GM12801 (cell line): ENCODE measurements around the gene SLX1A.
"Not testable (repeated sequence)": the region's sequence is repeated elsewhere in the genome, so short reads cannot be mapped to it uniquely, and the experiment has no call there.

Experiments
- TF ChIP-seq, protein P1 (sequence below): IDR thresholded peaks from one replicate; pipeline ENCODE4 v1.5.1; 2011; ENCODE audit warnings: control low read depth; ENCODE audit not compliant: insufficient read length; ENCODE audit errors: extremely low read depth

The SLX1A gene

DNA sequence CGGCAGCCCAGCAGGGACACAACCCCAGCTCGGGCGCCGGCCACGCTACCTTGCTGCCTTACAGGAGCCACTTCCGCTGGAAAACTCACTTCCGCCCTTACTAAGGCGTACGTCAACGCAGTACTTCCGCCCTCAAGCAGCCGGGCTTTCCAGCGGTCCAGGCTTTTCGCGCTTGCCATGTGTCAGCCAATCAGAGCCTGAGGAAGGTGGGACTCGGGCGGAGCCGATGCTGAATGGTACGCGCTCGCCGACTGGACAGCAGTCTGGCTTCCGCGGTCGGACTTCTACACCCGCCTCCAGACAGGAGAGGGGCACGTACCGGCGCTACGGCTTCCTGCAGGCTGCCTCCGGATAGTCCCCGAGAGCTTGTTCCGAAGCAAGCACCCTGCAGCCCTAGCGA is at the start of gene SLX1A, which contains the start of gene BOLA2B:
Gene SLX1A, plus strand, starts transcription at position 261 of the 400 bp plus-strand sequence. CDS start 210 bp downstream, outside the sequence.
Gene BOLA2B, minus strand, starts transcription at position 52 of the 400 bp plus-strand sequence. CDS start 71 bp downstream, outside the sequence.
- TF ChIP-seq, protein P1, sequence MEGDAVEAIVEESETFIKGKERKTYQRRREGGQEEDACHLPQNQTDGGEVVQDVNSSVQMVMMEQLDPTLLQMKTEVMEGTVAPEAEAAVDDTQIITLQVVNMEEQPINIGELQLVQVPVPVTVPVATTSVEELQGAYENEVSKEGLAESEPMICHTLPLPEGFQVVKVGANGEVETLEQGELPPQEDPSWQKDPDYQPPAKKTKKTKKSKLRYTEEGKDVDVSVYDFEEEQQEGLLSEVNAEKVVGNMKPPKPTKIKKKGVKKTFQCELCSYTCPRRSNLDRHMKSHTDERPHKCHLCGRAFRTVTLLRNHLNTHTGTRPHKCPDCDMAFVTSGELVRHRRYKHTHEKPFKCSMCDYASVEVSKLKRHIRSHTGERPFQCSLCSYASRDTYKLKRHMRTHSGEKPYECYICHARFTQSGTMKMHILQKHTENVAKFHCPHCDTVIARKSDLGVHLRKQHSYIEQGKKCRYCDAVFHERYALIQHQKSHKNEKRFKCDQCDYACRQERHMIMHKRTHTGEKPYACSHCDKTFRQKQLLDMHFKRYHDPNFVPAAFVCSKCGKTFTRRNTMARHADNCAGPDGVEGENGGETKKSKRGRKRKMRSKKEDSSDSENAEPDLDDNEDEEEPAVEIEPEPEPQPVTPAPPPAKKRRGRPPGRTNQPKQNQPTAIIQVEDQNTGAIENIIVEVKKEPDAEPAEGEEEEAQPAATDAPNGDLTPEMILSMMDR = not testable (repeated sequence)

DNA sequence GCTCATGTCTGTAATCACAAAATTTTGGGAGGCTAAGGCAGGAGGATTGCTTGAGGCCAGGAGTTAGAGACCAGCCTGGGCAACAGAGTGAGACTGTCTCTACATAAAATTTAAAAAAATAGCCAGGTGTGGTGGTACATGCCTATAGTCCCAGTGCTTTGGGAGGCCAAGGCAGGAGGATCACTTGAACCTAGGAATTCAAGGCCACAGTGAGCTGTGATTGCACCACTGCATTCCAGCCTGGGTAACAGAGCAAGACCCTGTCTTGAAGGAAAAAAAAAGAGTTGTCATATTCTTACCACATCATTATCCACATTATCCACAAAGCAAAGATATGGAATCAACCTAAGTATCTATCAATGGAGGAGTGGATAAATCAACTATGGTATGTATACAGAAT is 49.7 kb upstream of the SLX1A start:
- TF ChIP-seq, protein P1 = no peak

DNA sequence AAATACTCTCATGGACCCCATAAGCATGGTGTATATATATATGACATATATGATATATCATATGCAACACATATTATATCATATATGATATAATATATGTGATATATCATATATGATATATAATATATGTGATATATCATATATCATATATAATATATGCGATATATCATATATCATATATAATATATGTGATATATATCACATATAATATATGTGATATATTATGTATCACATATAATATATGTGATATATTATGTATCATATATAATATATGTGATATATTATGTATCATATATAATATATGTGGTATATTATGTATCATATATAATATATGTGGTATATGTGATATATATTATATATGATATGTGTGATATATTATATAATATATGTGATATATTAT is 48.8 kb upstream of the SLX1A start:
- TF ChIP-seq, protein P1 = no peak

DNA sequence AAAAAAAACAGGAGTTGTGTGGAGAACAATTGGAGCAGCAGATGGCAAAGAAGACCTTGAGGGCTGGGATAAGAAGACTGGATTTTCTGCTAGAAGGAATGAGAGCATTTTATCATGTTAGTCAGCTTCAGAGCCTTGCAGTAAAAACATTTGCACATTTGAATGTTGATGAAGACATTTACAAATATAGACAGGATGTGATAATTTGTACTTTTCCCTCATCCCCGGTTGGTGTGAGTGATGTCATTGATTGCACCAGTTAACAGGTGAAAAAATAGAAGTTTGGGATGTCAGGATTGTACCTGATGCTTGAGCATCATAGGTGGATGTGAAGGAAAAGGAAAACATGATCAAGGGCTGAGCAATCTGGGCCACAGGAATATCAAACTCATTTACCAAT is 48.0 kb upstream of the SLX1A start:
- TF ChIP-seq, protein P1 = no peak

DNA sequence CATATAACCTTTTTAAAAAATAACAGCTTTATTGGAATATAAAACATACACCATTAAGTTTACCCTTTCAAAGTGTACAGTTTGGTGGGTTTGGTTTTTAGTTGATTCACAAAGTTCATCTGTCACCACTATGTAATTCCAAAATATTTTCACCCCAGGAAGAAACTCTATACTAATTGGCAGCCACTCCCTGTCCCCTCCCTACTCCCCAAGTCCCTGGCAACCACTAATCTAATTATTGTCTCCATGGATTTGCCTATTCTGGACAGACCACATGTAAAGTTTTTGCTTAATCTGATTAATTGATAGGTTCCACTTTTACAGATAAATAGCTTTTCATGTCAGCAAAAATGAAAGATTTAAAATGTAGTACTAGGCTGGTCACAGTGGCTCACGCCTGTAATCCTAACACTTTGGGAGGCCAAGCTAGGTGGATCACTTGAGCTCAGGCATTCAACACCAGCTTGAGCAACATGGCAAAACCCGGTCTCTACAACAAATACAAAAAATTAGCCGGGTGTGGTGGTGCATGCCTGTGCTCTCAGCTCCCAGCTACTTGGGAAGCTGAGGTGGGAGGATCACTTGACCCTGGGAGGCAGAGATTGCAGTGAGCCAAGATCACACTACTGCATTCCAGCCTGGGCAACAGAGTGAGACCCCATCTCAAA is 45.7 kb upstream of the SLX1A start:
- TF ChIP-seq, protein P1 = no peak

DNA sequence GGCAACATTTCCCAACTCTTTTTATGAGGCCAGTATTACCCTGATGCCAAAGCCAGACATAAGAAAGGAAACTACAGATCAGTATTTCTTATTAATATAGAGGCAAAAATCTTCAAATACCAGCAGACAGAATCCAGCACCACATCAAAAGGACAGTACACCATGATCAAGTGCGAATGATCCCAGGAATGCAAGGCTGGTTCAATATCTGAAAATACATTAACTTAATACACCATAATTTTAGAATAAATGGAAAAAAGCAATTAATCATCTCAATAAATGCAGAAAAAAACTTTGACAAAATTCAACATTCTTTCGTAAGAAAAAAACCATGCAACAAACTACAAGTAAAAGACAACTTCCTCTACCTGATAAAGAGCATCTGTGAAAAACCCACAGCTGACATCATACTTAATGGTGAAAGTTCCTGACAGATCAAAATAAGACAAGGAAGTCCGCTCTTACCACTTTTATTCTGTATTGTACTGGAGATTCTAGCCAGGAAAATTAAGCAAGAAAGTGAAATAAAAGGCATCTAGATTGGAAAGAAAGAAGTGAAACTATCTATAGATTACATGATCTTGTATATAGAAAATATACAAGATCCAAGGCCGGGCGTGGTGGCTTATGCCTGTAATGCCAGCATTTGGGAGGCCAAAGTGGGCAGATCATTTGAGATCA is 44.3 kb upstream of the SLX1A start:
- TF ChIP-seq, protein P1 = no peak

DNA sequence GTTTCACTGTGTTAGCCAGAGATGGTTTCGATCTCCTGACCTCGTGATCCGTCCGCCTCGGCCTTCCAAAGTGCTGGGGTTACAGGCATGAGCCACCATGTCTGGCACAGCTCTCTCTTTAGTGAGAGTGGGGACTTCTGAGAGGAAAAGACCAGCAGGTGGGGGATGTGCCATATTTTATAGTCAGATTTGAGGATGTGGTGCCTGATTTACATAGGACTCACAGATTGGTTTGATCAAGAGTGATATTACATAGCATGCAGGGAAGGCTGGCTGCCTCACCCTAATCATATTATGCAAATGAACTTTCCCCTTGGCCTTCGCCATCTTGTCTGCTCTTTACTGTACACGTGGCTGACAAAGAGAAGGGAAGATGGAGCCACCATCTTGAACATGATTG is 42.6 kb upstream of the SLX1A start:
- TF ChIP-seq, protein P1 = no peak
